Fibroblast of lung (primary cell): ENCODE results near the gene RET. TPM values are rescaled to one million over a fixed set of nuclear protein-coding genes. Genes with fewer than 3 reads are reported as not detected.

Experiments
- DNase-seq, 2 donors: peaks; one replicate each; pipeline versions ENCODE4 v3.0.0 to v3.0.0-alpha.2; 2010; ENCODE audit warnings: low read depth in 2 of 2
- H2AFZ ChIP-seq: 2 replicates; pipeline ENCODE4 v1.5.1; 2012; ENCODE audit warnings: low read length, control low read depth, inconsistent platforms
- H3K27ac ChIP-seq: 2 replicates; pipeline ENCODE4 v1.5.1; 2011; ENCODE audit warnings: low read length, control low read depth; ENCODE audit not compliant: insufficient read depth
- H3K27me3 ChIP-seq: 2 replicates; pipeline ENCODE4 v1.5.1; 2011; ENCODE audit warnings: mild to moderate bottlenecking, low read length; ENCODE audit not compliant: control insufficient read depth, insufficient read depth
- H3K36me3 ChIP-seq: 2 replicates; pipeline ENCODE4 v1.5.1; 2011; ENCODE audit warnings: low read length; ENCODE audit not compliant: control insufficient read depth, insufficient read depth
- H3K4me1 ChIP-seq: 2 replicates; pipeline ENCODE4 v1.5.1; 2011; ENCODE audit warnings: low read length; ENCODE audit not compliant: control insufficient read depth, insufficient read depth; ENCODE audit errors: extremely low read depth
- H3K4me2 ChIP-seq: 2 replicates; pipeline ENCODE4 v1.5.1; 2011; ENCODE audit warnings: low read length, control low read depth; ENCODE audit not compliant: insufficient read depth; ENCODE audit errors: extremely low read depth
- H3K4me3 ChIP-seq, 4 experiments: fragments of 200-600 bp in 1 of 4; sonication (generic) in 1 of 4; replicated peaks in 1 of 4; 2 replicates each; pipeline ENCODE4 v1.5.1; 2011 to 2016; ENCODE audit warnings: low read length in 4 of 4, low read depth in 3 of 4, mild to moderate bottlenecking in 3 of 4, control low read depth in 2 of 4, inconsistent platforms in 1 of 4, mixed read lengths in 1 of 4; ENCODE audit not compliant: insufficient read depth in 1 of 4; ENCODE audit errors: control extremely low read depth in 1 of 4
- H3K79me2 ChIP-seq: 2 replicates; pipeline ENCODE4 v1.5.1; 2012; ENCODE audit warnings: mild to moderate bottlenecking, low read length, inconsistent platforms; ENCODE audit not compliant: control insufficient read depth, insufficient read depth
- H3K9ac ChIP-seq: 2 replicates; pipeline ENCODE4 v1.5.1; 2011; ENCODE audit warnings: mild to moderate bottlenecking, low read length, control low read depth; ENCODE audit not compliant: insufficient read depth
- H3K9me3 ChIP-seq: 2 replicates; pipeline ENCODE4 v1.5.1; 2012; ENCODE audit warnings: low read depth, low read length; ENCODE audit not compliant: control insufficient read depth, insufficient read depth
- H4K20me1 ChIP-seq: 2 replicates; pipeline ENCODE4 v1.5.1; 2011; ENCODE audit warnings: low read length; ENCODE audit not compliant: control insufficient read depth, insufficient read depth; ENCODE audit errors: extremely low read depth
- CTCF ChIP-seq, 2 donors: IDR thresholded peaks in 1 of 2; conservative IDR thresholded peaks in 1 of 2; 1 replicate in 1 of 2; 2 replicates in 1 of 2; pipeline ENCODE4 v1.5.1; 2011 to 2012; ENCODE audit warnings: low read length in 2 of 2, control low read depth in 1 of 2, inconsistent platforms in 1 of 2, low read depth in 1 of 2, mild to moderate bottlenecking in 1 of 2
- EZH2 ChIP-seq: IDR thresholded peaks from 2 replicates; pipeline ENCODE4 v1.5.1; 2012; ENCODE audit warnings: low read length, control low read depth, mild to moderate bottlenecking; ENCODE audit errors: missing control alignments
- polyA plus RNA-seq, 2 donors: library from polyadenylated mRNA; depleted of rRNA in 1 of 2; stranded (reverse) in 1 of 2; unstranded in 1 of 2; fragments of >200 nt; gene quantifications; 2 replicates each; pipeline ENCODE4 v1.2.1, GENCODE V29; 2011 to 2012; ENCODE audit warnings: missing spikeins in 1 of 2
- total RNA-seq: library from RNA; depleted of rRNA; stranded (reverse); fragments of >200 nt; gene quantifications from 2 replicates; pipeline ENCODE4 v1.2.1, GENCODE V29; 2014

RET gene
- total and polyA plus RNA-seq, 2 donors (not counting 1 experiment from before 2014, with no cell fraction given): 0.08 to 0.83 TPM

- Histone ChIP-seq H3K4me3 (no peak overlapping the region), H2AFZ (no peak overlapping the region), H4K20me1 (no peaks in the 10 kb centered on the region), H3K36me3 (no peaks in the 10 kb centered on the region), H3K27ac (no peak overlapping the region), H3K79me2 (no peaks in the 10 kb centered on the region), H3K9ac (no peak overlapping the region), H3K4me2 (no peak overlapping the region), H3K9me3 (no peaks in the 10 kb centered on the region), H3K4me1 (no peaks in the 10 kb centered on the region), H3K27me3 (no peaks in the 10 kb centered on the region)
- TF ChIP-seq EZH2: no peak
- TF ChIP-seq CTCF (conservative IDR thresholded peaks at IDR 0.05 in 1 of 2, IDR thresholded peaks at IDR 0.05 in 1 of 2; ENCODE audit: low read depth in 1 of 2, low read length in 2 of 2): no peak
- DNase-seq: no peak
Measured at GRCh38 chr10:43055991-43056567, 20.8 kb upstream of the RET start.

DNA sequence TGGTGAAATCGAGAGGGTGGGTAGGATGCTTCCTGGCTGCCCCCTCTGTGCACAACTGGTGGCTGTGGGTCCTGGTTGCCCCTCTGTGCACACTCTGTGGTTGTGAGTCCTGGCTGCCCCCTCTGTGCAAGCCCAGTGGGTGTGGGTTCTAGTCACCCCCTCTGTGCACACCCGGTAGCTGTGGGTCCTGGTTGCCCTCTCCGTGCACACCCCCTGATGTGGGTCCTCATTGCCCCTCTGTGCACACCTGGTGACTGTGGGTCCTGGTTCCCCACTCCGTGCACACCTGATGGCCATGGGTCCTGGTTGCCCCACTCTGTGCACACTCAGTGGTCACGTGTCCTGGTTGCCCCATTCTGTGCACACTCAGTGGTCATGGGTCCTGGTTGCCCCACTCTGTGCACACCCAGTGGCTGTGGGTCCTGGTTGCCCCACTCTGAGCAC lies 20.3 kb upstream of the RET start:
- TF ChIP-seq EZH2 (no peak), CTCF (conservative IDR thresholded peaks at IDR 0.05 in 1 of 2, IDR thresholded peaks at IDR 0.05 in 1 of 2; ENCODE audit: low read depth in 1 of 2, low read length in 2 of 2) (no peak)
- H2AFZ ChIP-seq: no peak overlapping the region
- H3K27ac ChIP-seq: no peak overlapping the region

GRCh38 chr10:43057231-43057711 lies 19.6 kb upstream of the RET start:
- DNase-seq: no peak
- no peak overlapping the region for H3K27ac ChIP-seq
- H3K27me3 ChIP-seq: no peaks in the 10 kb centered on the region
- H3K4me2 ChIP-seq: no peak overlapping the region
- no peaks in the 10 kb centered on the region for H3K4me1 ChIP-seq
- no peaks in the 10 kb centered on the region for H3K79me2 ChIP-seq
- H3K36me3 ChIP-seq: no peaks in the 10 kb centered on the region
- H3K9ac ChIP-seq: no peak overlapping the region
- no peak for TF ChIP-seq EZH2
- TF ChIP-seq CTCF (conservative IDR thresholded peaks at IDR 0.05 in 1 of 2, IDR thresholded peaks at IDR 0.05 in 1 of 2; ENCODE audit: low read depth in 1 of 2, low read length in 2 of 2): no peak
- H3K4me3 ChIP-seq: no peak overlapping the region
- no peaks in the 10 kb centered on the region for H3K9me3 ChIP-seq
- no peak overlapping the region for H2AFZ ChIP-seq
- no peaks in the 10 kb centered on the region for H4K20me1 ChIP-seq

More for the DNA sequence above, 20.3 kb upstream of the RET start:
- no peak overlapping the region for H3K4me2 ChIP-seq
- no peaks in the 10 kb centered on the region for H4K20me1 ChIP-seq
- no peaks in the 10 kb centered on the region for H3K4me1 ChIP-seq
- H3K27me3 ChIP-seq: no peaks in the 10 kb centered on the region
- DNase-seq: no peak
- no peak overlapping the region for H3K9ac ChIP-seq
- H3K36me3 ChIP-seq: no peaks in the 10 kb centered on the region
- no peaks in the 10 kb centered on the region for H3K9me3 ChIP-seq
- no peak overlapping the region for H3K4me3 ChIP-seq
- no peaks in the 10 kb centered on the region for H3K79me2 ChIP-seq
